Upper lobe of left lung (tissue), 6 donors: ENCODE data around the gene RBM10. TPM values are rescaled to one million over a fixed set of nuclear protein-coding genes. Genes with fewer than 3 reads are reported as not detected.

Experiments
- ATAC-seq, 2 donors: fragments of 200-7000 bp; cut with Tn5 transposase; one replicate each; pipeline ENCODE4 v1.9.1; 2022; ENCODE audit warnings: mild to moderate bottlenecking in 2 of 2, moderate library complexity in 2 of 2; ENCODE audit not compliant: low FRiP score in 2 of 2
- DNase-seq, 2 donors: peaks; one replicate each; pipeline ENCODE4 v3.0.0-alpha.2; 2019 to 2020
- H3K27ac ChIP-seq, 4 donors: fragments of 200-600 bp; sonication (generic); one replicate each; pipeline ENCODE4 v1.5.1; 2016 to 2019
- H3K27me3 ChIP-seq, 4 donors: fragments of 200-600 bp; sonication (generic); one replicate each; pipeline ENCODE4 v1.5.1; 2017 to 2019
- H3K36me3 ChIP-seq, 4 donors: fragments of 200-600 bp; sonication (generic); one replicate each; pipeline ENCODE4 v1.5.1; 2016 to 2019
- H3K4me1 ChIP-seq, 4 donors: fragments of 200-600 bp; sonication (generic); one replicate each; pipeline ENCODE4 v1.5.1; 2018 to 2019
- H3K4me3 ChIP-seq, 4 donors: fragments of 200-600 bp; sonication (generic); one replicate each; pipeline ENCODE4 v1.5.1; 2017 to 2019; ENCODE audit warnings: mild to moderate bottlenecking in 2 of 4, moderate library complexity in 1 of 4
- H3K9me3 ChIP-seq, 4 donors: fragments of 200-600 bp; sonication (generic); one replicate each; pipeline ENCODE4 v1.5.1; 2018 to 2019
- CTCF ChIP-seq, 6 experiments: fragments of 450-650 bp in 4 of 6; fragments of 200-600 bp in 2 of 6; sonication (generic) in 2 of 6; IDR thresholded peaks; one replicate each; pipeline ENCODE4 v1.5.1; 2016 to 2019; ENCODE audit warnings: antibody characterized with exemption in 6 of 6
- EP300 ChIP-seq, 4 donors: sonication (generic); formaldehyde crosslinking; IDR thresholded peaks; one replicate each; pipeline ENCODE4 v1.5.1; 2017; ENCODE audit warnings: antibody characterized with exemption in 4 of 4, control low read depth in 2 of 4
- POLR2A ChIP-seq, 4 donors: fragments of 450-650 bp; IDR thresholded peaks; one replicate each; pipeline ENCODE4 v1.5.1; 2016 to 2017; ENCODE audit warnings: antibody characterized with exemption in 4 of 4, mild to moderate bottlenecking in 2 of 4
- POLR2AphosphoS5 ChIP-seq, 2 donors: sonication (generic); formaldehyde crosslinking; IDR thresholded peaks; one replicate each; pipeline ENCODE4 v1.5.1; 2017; ENCODE audit warnings: antibody characterized with exemption in 2 of 2
- WGBS, 2 donors: methylation state at CpG; one replicate each; pipeline ENCODE4 v1.1.5; 2017 to 2018; 5-methylcytosine and 5-hydroxymethylcytosine counted together
- total RNA-seq, 6 donors: library from RNA; depleted of rRNA in 4 of 6; stranded (reverse); fragments of >200 nt in 4 of 6; gene quantifications; one replicate each; pipeline versions ENCODE4 v1.1.0 to v1.2.1, GENCODE V29; 2016 to 2021
- donor health status: DM: no; HTN: no; CAD: no; lungs with moderate emphysema.
- donor health status: DM: no; HTN: yes; CAD: no; lungs with severe emphysema.

Gene RBM10
- total RNA-seq, 6 donors from 2014 or later = 29.2 to 59.7 (median 32.5) TPM

GRCh38 chrX:47200385-47201150, 55.5 kb downstream of the RBM10 start:
- DNase-seq (no peak), ATAC-seq (peak in 1 of 2 donors; percentile 91)
- no peaks in the 10 kb centered on the region for H3K9me3 ChIP-seq
- H3K27ac ChIP-seq = no peak overlapping the region
- WGBS, 2 donors = 80 to 88% methylated on average over 1 to 9 of the region's 9 CpGs
- TF ChIP-seq CTCF (IDR thresholded peaks at IDR 0.05) (no peak), EP300 (IDR thresholded peaks at IDR 0.05) (no peak), POLR2AphosphoS5 (IDR thresholded peaks at IDR 0.05) (no peak), POLR2A (IDR thresholded peaks at IDR 0.05) (no peak)
- H3K36me3 ChIP-seq = peaks cover 8 to 82% (median 56%) of the 10 kb centered on the region in 4 donors
- H3K4me3 ChIP-seq = no peak overlapping the region
- no peaks in the 10 kb centered on the region for H3K27me3 ChIP-seq
- peaks cover 12 to 28% (median 17%) of the 10 kb centered on the region in 4 donors for H3K4me1 ChIP-seq

GRCh38 chrX:47201345-47201944, 56.4 kb downstream of the RBM10 start:
- Histone ChIP-seq H3K27ac (no peak overlapping the region), H3K4me3 (no peak overlapping the region), H3K9me3 (no peaks in the 10 kb centered on the region), H3K36me3 (peaks cover 8 to 91% (median 64%) of the 10 kb centered on the region in 4 donors), H3K27me3 (no peaks in the 10 kb centered on the region), H3K4me1 (peaks cover 6 to 19% (median 9%) of the 10 kb centered on the region in 4 donors)
- no peak for ATAC-seq
- no peak for DNase-seq
- TF ChIP-seq EP300 (IDR thresholded peaks at IDR 0.05) = no peak
- 90 to 94% methylated on average over 3 to 8 of the region's 9 CpGs for WGBS, 2 donors

- ATAC-seq = no peak
- H3K4me3 ChIP-seq = no peak overlapping the region
- H3K9me3 ChIP-seq = no peaks in the 10 kb centered on the region
- TF ChIP-seq EP300 (IDR thresholded peaks at IDR 0.05) (no peak), CTCF (IDR thresholded peaks at IDR 0.05) (no peak), POLR2AphosphoS5 (IDR thresholded peaks at IDR 0.05) (no peak), POLR2A (IDR thresholded peaks at IDR 0.05) (no peak)
- H3K36me3 ChIP-seq = peaks cover 8 to 93% (median 68%) of the 10 kb centered on the region in 4 donors
- DNase-seq = no peak
- 99% methylated on average over 9 to 11 of the region's 11 CpGs for WGBS, 2 donors
- no peak overlapping the region for H3K27ac ChIP-seq
- H3K27me3 ChIP-seq = no peaks in the 10 kb centered on the region
- H3K4me1 ChIP-seq = peaks cover 0 to 10% (median 4%) of the 10 kb centered on the region in 4 donors
These were observed 57.3 kb downstream of the RBM10 start for GRCh38 chrX:47202316-47202715.

- no peaks in the 10 kb centered on the region for H3K27me3 ChIP-seq
These were observed 57.9 kb downstream of the RBM10 start for GRCh38 chrX:47202877-47203276.

More at GRCh38 chrX:47202877-47203276, 57.9 kb downstream of the RBM10 start:
- no peak overlapping the region for H3K4me3 ChIP-seq
- TF ChIP-seq POLR2A (IDR thresholded peaks at IDR 0.05) (no peak), EP300 (IDR thresholded peaks at IDR 0.05) (no peak), CTCF (IDR thresholded peaks at IDR 0.05) (no peak), POLR2AphosphoS5 (IDR thresholded peaks at IDR 0.05) (no peak)
- H3K36me3 ChIP-seq = peaks cover 8 to 99% (median 71%) of the 10 kb centered on the region in 4 donors
- no peaks in the 10 kb centered on the region for H3K9me3 ChIP-seq
- no peak for DNase-seq
- H3K4me1 ChIP-seq = peaks cover 0 to 4% (median 2%) of the 10 kb centered on the region in 4 donors
- WGBS, 2 donors = 60 to 80% methylated on average over 1 to 4 of the region's 4 CpGs
- no peak overlapping the region for H3K27ac ChIP-seq
- no peak for ATAC-seq
